Measurements from ENCODE around the gene GFPT1.

DNA sequence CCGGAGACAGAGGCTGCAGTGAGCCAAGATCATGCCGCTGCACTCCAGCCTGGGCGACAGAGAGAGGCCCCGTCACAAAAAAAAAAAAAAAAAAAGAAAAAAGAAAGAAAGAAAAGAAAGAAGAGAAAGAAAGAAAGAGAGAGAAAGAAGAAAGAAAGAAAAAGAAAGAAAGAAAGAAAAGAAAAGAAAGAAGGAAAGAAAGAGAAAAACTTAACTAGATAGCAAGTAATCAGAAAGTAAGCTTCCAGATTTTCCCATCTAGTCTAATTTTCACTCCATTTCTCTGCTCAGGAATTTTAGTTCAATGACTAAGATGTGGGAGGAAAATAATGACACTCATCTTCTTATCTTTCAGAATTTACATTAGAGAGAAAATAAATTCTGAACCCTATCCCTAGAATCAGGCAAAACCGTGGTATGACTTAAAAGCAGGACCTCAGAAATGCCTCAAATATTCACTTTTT, 2.4 kb downstream of the GFPT1 start:
- TF ChIP-seq, protein P1, sequence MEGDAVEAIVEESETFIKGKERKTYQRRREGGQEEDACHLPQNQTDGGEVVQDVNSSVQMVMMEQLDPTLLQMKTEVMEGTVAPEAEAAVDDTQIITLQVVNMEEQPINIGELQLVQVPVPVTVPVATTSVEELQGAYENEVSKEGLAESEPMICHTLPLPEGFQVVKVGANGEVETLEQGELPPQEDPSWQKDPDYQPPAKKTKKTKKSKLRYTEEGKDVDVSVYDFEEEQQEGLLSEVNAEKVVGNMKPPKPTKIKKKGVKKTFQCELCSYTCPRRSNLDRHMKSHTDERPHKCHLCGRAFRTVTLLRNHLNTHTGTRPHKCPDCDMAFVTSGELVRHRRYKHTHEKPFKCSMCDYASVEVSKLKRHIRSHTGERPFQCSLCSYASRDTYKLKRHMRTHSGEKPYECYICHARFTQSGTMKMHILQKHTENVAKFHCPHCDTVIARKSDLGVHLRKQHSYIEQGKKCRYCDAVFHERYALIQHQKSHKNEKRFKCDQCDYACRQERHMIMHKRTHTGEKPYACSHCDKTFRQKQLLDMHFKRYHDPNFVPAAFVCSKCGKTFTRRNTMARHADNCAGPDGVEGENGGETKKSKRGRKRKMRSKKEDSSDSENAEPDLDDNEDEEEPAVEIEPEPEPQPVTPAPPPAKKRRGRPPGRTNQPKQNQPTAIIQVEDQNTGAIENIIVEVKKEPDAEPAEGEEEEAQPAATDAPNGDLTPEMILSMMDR (tag by site-specific recombination; IDR thresholded peaks at IDR 0.05), result no peak
- TF ChIP-seq ZFP41 (tag by site-specific recombination; IDR thresholded peaks at IDR 0.05; ENCODE audit: borderline replicate concordance) (no peak), ZNF266 (tag by site-specific recombination; IDR thresholded peaks at IDR 0.05; ENCODE audit: low read depth) (no peak), YY1 (tag by site-specific recombination; IDR thresholded peaks at IDR 0.05) (no peak), ZNF155 (tag by site-specific recombination; IDR thresholded peaks at IDR 0.05) (no peak), ZNF624 (tag by site-specific recombination; IDR thresholded peaks at IDR 0.05) (no peak), ZNF670 (tag by site-specific recombination; IDR thresholded peaks at IDR 0.05; ENCODE audit: low read depth) (no peak), ZNF274 (IDR thresholded peaks at IDR 0.05; ENCODE audit: low read length) (no peak), ZNF274 (tag by site-specific recombination; IDR thresholded peaks at IDR 0.05; ENCODE audit: borderline replicate concordance) (no peak), REPIN1 (tag by site-specific recombination; IDR thresholded peaks at IDR 0.05; ENCODE audit: low read depth) (no peak), HOXA7 (CRISPR knock-in tag; IDR thresholded peaks at IDR 0.05; ENCODE audit: borderline replicate concordance) (no peak)
- TF ChIP-seq, protein P2, sequence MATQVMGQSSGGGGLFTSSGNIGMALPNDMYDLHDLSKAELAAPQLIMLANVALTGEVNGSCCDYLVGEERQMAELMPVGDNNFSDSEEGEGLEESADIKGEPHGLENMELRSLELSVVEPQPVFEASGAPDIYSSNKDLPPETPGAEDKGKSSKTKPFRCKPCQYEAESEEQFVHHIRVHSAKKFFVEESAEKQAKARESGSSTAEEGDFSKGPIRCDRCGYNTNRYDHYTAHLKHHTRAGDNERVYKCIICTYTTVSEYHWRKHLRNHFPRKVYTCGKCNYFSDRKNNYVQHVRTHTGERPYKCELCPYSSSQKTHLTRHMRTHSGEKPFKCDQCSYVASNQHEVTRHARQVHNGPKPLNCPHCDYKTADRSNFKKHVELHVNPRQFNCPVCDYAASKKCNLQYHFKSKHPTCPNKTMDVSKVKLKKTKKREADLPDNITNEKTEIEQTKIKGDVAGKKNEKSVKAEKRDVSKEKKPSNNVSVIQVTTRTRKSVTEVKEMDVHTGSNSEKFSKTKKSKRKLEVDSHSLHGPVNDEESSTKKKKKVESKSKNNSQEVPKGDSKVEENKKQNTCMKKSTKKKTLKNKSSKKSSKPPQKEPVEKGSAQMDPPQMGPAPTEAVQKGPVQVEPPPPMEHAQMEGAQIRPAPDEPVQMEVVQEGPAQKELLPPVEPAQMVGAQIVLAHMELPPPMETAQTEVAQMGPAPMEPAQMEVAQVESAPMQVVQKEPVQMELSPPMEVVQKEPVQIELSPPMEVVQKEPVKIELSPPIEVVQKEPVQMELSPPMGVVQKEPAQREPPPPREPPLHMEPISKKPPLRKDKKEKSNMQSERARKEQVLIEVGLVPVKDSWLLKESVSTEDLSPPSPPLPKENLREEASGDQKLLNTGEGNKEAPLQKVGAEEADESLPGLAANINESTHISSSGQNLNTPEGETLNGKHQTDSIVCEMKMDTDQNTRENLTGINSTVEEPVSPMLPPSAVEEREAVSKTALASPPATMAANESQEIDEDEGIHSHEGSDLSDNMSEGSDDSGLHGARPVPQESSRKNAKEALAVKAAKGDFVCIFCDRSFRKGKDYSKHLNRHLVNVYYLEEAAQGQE (tag by site-specific recombination; IDR thresholded peaks at IDR 0.05), result no peak
- TF ChIP-seq, protein P3, sequence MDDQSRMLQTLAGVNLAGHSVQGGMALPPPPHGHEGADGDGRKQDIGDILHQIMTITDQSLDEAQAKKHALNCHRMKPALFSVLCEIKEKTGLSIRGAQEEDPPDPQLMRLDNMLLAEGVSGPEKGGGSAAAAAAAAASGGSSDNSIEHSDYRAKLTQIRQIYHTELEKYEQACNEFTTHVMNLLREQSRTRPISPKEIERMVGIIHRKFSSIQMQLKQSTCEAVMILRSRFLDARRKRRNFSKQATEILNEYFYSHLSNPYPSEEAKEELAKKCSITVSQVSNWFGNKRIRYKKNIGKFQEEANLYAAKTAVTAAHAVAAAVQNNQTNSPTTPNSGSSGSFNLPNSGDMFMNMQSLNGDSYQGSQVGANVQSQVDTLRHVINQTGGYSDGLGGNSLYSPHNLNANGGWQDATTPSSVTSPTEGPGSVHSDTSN (CRISPR knock-in tag; IDR thresholded peaks at IDR 0.05), result no peak

Measured in HEK293 (cell line).